Measurements from ENCODE around the gene KCTD5. TPM values are rescaled to one million over a fixed set of nuclear protein-coding genes. Genes with fewer than 3 reads are reported as not detected.

The KCTD5 gene
- total and polyA plus RNA-seq, 4 donors, result 17.1 to 31.8 (median 24.7) TPM

DNA sequence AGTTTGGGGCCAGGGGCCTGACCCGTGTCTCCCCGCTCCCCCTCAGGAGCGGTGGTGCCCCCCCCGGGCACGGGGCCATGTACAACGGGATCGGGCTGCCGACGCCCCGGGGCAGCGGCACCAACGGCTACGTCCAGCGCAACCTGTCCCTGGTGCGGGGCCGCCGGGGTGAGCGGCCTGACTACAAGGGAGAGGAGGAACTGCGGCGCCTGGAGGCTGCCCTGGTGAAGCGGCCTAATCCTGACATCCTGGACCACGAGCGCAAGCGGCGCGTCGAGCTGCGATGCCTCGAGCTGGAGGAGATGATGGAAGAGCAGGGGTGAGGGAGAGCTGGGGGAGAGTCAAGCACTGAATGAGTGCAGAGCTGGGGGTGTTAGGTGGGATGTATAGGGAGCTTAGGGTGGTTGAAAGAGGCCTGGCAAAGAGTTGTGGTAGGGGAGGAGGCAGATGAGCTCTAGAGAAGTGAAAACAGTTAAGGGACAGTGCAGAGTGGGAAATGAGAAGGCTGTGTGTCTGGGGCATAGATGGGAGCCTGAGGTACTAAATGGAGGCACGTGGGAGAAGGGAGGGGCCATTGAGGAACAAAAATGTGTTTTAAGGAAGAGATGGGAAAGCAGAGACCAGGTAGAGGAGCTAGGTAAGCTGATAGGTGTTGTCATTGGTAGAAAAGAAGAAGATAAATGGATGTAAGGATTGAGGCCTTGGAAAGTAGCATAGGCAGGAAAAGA, 74.1 kb downstream of the KCTD5 start:
- no peaks in the 10 kb centered on the region for H3K27me3 ChIP-seq (ENCODE audit: control insufficient read depth in 3 of 3, insufficient read depth in 3 of 3, low read length in 2 of 3)
- 90 to 92% methylated on average over 30 of the region's 30 CpGs for WGBS, 2 donors
- DNase-seq, result no peak
- no peak overlapping the region for H3K9ac ChIP-seq (ENCODE audit: insufficient read depth in 1 of 2, low read length in 2 of 2)
- no peak for ATAC-seq (ENCODE audit: insufficient read depth, low FRiP score)
- no peak overlapping the region for H3K4me3 ChIP-seq
- H3K9me3 ChIP-seq (ENCODE audit: control insufficient read depth in 4 of 4, insufficient read depth in 3 of 4, low read length in 3 of 4), result peaks cover 0 to 2% (median under 1%) of the 10 kb centered on the region in 4 donors
- no peak overlapping the region for H3K27ac ChIP-seq (ENCODE audit: low read depth in 1 of 2, low read length in 1 of 2)
- TF ChIP-seq, protein P1, sequence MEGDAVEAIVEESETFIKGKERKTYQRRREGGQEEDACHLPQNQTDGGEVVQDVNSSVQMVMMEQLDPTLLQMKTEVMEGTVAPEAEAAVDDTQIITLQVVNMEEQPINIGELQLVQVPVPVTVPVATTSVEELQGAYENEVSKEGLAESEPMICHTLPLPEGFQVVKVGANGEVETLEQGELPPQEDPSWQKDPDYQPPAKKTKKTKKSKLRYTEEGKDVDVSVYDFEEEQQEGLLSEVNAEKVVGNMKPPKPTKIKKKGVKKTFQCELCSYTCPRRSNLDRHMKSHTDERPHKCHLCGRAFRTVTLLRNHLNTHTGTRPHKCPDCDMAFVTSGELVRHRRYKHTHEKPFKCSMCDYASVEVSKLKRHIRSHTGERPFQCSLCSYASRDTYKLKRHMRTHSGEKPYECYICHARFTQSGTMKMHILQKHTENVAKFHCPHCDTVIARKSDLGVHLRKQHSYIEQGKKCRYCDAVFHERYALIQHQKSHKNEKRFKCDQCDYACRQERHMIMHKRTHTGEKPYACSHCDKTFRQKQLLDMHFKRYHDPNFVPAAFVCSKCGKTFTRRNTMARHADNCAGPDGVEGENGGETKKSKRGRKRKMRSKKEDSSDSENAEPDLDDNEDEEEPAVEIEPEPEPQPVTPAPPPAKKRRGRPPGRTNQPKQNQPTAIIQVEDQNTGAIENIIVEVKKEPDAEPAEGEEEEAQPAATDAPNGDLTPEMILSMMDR (IDR thresholded peaks at IDR 0.05; ENCODE audit: control extremely low read depth, extremely low read depth), result no peak
- peaks cover 10 to 23% (median 14%) of the 10 kb centered on the region in 5 donors for H3K4me1 ChIP-seq (ENCODE audit: control insufficient read depth in 5 of 5, insufficient read depth in 5 of 5, low read length in 5 of 5)
- peaks cover 32 to 47% (median 38%) of the 10 kb centered on the region in 4 donors for H3K36me3 ChIP-seq (ENCODE audit: control insufficient read depth in 4 of 4, insufficient read depth in 4 of 4, low read length in 4 of 4)

DNA sequence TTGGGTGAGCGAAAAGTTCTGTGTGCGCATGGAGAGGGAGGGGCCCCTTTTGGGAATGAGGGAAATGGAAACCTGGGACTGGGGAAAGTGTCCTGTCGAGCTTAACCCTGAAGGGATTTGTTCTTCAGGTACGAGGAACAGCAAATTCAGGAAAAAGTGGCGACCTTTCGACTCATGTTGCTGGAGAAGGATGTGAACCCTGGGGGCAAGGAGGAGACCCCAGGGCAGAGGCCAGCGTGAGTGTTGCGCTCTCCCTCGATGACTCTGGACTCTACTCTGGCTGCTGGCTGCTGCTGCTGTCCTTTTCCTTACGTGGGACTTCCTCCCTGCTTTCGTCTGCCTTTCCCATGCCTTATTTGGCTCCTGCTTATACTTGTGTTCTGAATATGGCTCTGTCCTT, 75.0 kb downstream of the KCTD5 start:
- no peak for ATAC-seq (ENCODE audit: insufficient read depth, low FRiP score)
- H3K9me3 ChIP-seq (ENCODE audit: control insufficient read depth in 4 of 4, insufficient read depth in 3 of 4, low read length in 3 of 4), result peaks cover 0 to 2% (median 0%) of the 10 kb centered on the region in 4 donors

More for the DNA sequence above, 75.0 kb downstream of the KCTD5 start:
- no peak for DNase-seq
- H3K9ac ChIP-seq (ENCODE audit: insufficient read depth in 1 of 2, low read length in 2 of 2), result no peak overlapping the region
- TF ChIP-seq, protein P1 (IDR thresholded peaks at IDR 0.05; ENCODE audit: control extremely low read depth, extremely low read depth), result no peak
- H3K27me3 ChIP-seq (ENCODE audit: control insufficient read depth in 3 of 3, insufficient read depth in 3 of 3, low read length in 2 of 3), result no peaks in the 10 kb centered on the region
- H3K27ac ChIP-seq (ENCODE audit: low read depth in 1 of 2, low read length in 1 of 2), result no peak overlapping the region
- WGBS, 2 donors, result 82 to 86% methylated on average over 11 of the region's 11 CpGs
- no peak overlapping the region for H3K4me3 ChIP-seq
- peaks cover 41 to 56% (median 47%) of the 10 kb centered on the region in 4 donors for H3K36me3 ChIP-seq (ENCODE audit: control insufficient read depth in 4 of 4, insufficient read depth in 4 of 4, low read length in 4 of 4)
- H3K4me1 ChIP-seq (ENCODE audit: control insufficient read depth in 5 of 5, insufficient read depth in 5 of 5, low read length in 5 of 5), result peaks cover 7 to 18% (median 14%) of the 10 kb centered on the region in 5 donors

Other genes with a start within 250 kb of the KCTD5 start
- 1 to 10 TPM; 1.1 to 3.6 TPM for gene TEDC2, start 222.4 kb upstream of the KCTD5 start, total RNA-seq
- 1 to 10 TPM; 1.6 to 2.9 TPM for gene TEDC2, start 222.4 kb upstream of the KCTD5 start, polyA plus RNA-seq
- 1 to 10 TPM in 1 of 2 donors, not detected in 1; 2.4 TPM for gene NTN3, start 211.2 kb upstream of the KCTD5 start, total RNA-seq
- under 1 TPM in 1 of 2 donors, not detected in 1; 0.06 TPM for gene NTN3, start 211.2 kb upstream of the KCTD5 start, polyA plus RNA-seq
- 10 to 100 TPM; 29.2 to 35.7 TPM for gene TBC1D24, start 207.4 kb upstream of the KCTD5 start, total RNA-seq
- 10 to 100 TPM in 1 of 2 donors, 1 to 10 TPM in 1; 9.0 to 17.3 TPM for gene TBC1D24, start 207.4 kb upstream of the KCTD5 start, polyA plus RNA-seq
- gene ATP6V0C, start 168.6 kb upstream of the KCTD5 start, total RNA-seq, result 100 to 1,000 TPM in 1 of 2 donors, 10 to 100 TPM in 1; 39.0 to 297 TPM
- 100 to 1,000 TPM; 203 to 410 TPM for gene ATP6V0C, start 168.6 kb upstream of the KCTD5 start, polyA plus RNA-seq
- gene AMDHD2, start 162.2 kb upstream of the KCTD5 start, total RNA-seq, result 10 to 100 TPM; 27.2 to 59.7 TPM
- gene AMDHD2, start 162.2 kb upstream of the KCTD5 start, polyA plus RNA-seq, result 10 to 100 TPM; 44.0 to 60.4 TPM
- 1 to 10 TPM in 1 of 2 donors, under 1 TPM in 1; 0.65 to 2.1 TPM for gene CEMP1, start 151.1 kb upstream of the KCTD5 start, total RNA-seq
- 1 to 10 TPM; 1.1 to 1.6 TPM for gene CEMP1, start 151.1 kb upstream of the KCTD5 start, polyA plus RNA-seq
- gene PDPK1, start 144.5 kb upstream of the KCTD5 start, total RNA-seq, result 10 to 100 TPM; 35.0 to 79.0 TPM
- 10 to 100 TPM; 16.7 to 32.6 TPM for gene PDPK1, start 144.5 kb upstream of the KCTD5 start, polyA plus RNA-seq
- 1 to 10 TPM; 1.1 to 2.4 TPM for gene PRSS27, start 37.7 kb downstream of the KCTD5 start, total RNA-seq
- gene PRSS27, start 37.7 kb downstream of the KCTD5 start, polyA plus RNA-seq, result 1 to 10 TPM; 1.8 to 2.5 TPM
- 100 to 1,000 TPM; 316 to 541 TPM for gene SRRM2, start 70.1 kb downstream of the KCTD5 start, total RNA-seq
- 100 to 1,000 TPM; 353 to 589 TPM for gene SRRM2, start 70.1 kb downstream of the KCTD5 start, polyA plus RNA-seq
- gene ELOB, start 94.8 kb downstream of the KCTD5 start, total RNA-seq, result 100 to 1,000 TPM in 1 of 2 donors, 10 to 100 TPM in 1; 87.0 to 285 TPM
- 100 to 1,000 TPM; 408 to 740 TPM for gene ELOB, start 94.8 kb downstream of the KCTD5 start, polyA plus RNA-seq
- under 1 TPM in 1 of 2 donors, not detected in 1; 0.12 TPM for gene PRSS33, start 105.0 kb downstream of the KCTD5 start, total RNA-seq
- gene PRSS33, start 105.0 kb downstream of the KCTD5 start, polyA plus RNA-seq, result under 1 TPM in 1 of 2 donors, not detected in 1; 0.08 TPM
- not detected for gene PRSS41, start 115.9 kb downstream of the KCTD5 start, total RNA-seq
- gene PRSS41, start 115.9 kb downstream of the KCTD5 start, polyA plus RNA-seq, result not detected
- 1 to 10 TPM in 1 of 2 donors, not detected in 1; 7.9 TPM for gene PRSS21, start 134.7 kb downstream of the KCTD5 start, total RNA-seq
- gene PRSS21, start 134.7 kb downstream of the KCTD5 start, polyA plus RNA-seq, result 1 to 10 TPM in 1 of 2 donors, under 1 TPM in 1; 0.77 to 4.2 TPM
- 1 to 10 TPM; 4.7 to 6.1 TPM for gene ZG16B, start 147.8 kb downstream of the KCTD5 start, total RNA-seq
- 1 to 10 TPM; 2.1 to 3.9 TPM for gene ZG16B, start 147.8 kb downstream of the KCTD5 start, polyA plus RNA-seq
- gene PRSS22, start 175.6 kb downstream of the KCTD5 start, total RNA-seq, result 10 to 100 TPM; 11.5 to 34.1 TPM
- gene PRSS22, start 175.6 kb downstream of the KCTD5 start, polyA plus RNA-seq, result 10 to 100 TPM; 27.3 to 30.1 TPM
- 10 to 100 TPM; 26.7 to 38.0 TPM for gene FLYWCH2, start 200.7 kb downstream of the KCTD5 start, total RNA-seq
- 10 to 100 TPM; 40.4 to 40.6 TPM for gene FLYWCH2, start 200.7 kb downstream of the KCTD5 start, polyA plus RNA-seq
- gene FLYWCH1, start 229.4 kb downstream of the KCTD5 start, total RNA-seq, result 10 to 100 TPM; 15.0 to 34.3 TPM
- 10 to 100 TPM; 13.3 to 27.7 TPM for gene FLYWCH1, start 229.4 kb downstream of the KCTD5 start, polyA plus RNA-seq

Data from lung (tissue), 12 donors.